ENCODE data around the gene TESK1. TPM values are rescaled to one million over a fixed set of nuclear protein-coding genes. Genes with fewer than 3 reads are reported as not detected.
"Not testable (repeated sequence)": the region's sequence is repeated elsewhere in the genome, so short reads cannot be mapped to it uniquely, and the experiment has no call there.

The TESK1 gene
- total RNA-seq, 1 experiment from 2014 or later = 21.5 TPM

GRCh38 chr9:35570709-35571504, 34.2 kb upstream of the TESK1 start:
- no peaks in the 10 kb centered on the region for H3K9me3 ChIP-seq
- H3K27me3 ChIP-seq = no peaks in the 10 kb centered on the region
- H3K4me3 ChIP-seq = no peak overlapping the region
- H3K36me3 ChIP-seq = no peaks in the 10 kb centered on the region
- no peak for DNase-seq

GRCh38 chr9:35574578-35575122, 30.4 kb upstream of the TESK1 start:
- Histone ChIP-seq H3K36me3 (peaks cover 2% of the 10 kb centered on the region; the same call in 1 of the 2 replicates), H3K9me3 (peaks cover 11% of the 10 kb centered on the region), H3K27me3 (no peaks in the 10 kb centered on the region), H3K4me3 (no peak overlapping the region)
- DNase-seq = no peak

- Histone ChIP-seq H3K27me3 (no peaks in the 10 kb centered on the region), H3K36me3 (peaks cover 3% of the 10 kb centered on the region; the same call in 1 of the 2 replicates), H3K4me3 (no peak overlapping the region), H3K9me3 (peaks cover 19% of the 10 kb centered on the region)
- no peak for DNase-seq
Observed at GRCh38 chr9:35575478-35575877, 29.6 kb upstream of the TESK1 start.

GRCh38 chr9:35577486-35577885, 27.6 kb upstream of the TESK1 start:
- H3K36me3 ChIP-seq = peaks cover 3% of the 10 kb centered on the region; the same call in 1 of the 2 replicates
- H3K4me3 ChIP-seq = no peak overlapping the region
- DNase-seq = no peak
- no peaks in the 10 kb centered on the region for H3K27me3 ChIP-seq
- H3K9me3 ChIP-seq = peaks cover 32% of the 10 kb centered on the region

GRCh38 chr9:35579130-35579529, 25.9 kb upstream of the TESK1 start:
- DNase-seq = no peak
- peaks cover 34% of the 10 kb centered on the region for H3K9me3 ChIP-seq

GRCh38 chr9:35579659-35580227, 25.3 kb upstream of the TESK1 start:
- DNase-seq, H3K36me3 ChIP-seq, H3K4me3 ChIP-seq, H3K27me3 ChIP-seq: not testable (repeated sequence)
- peaks cover 34% of the 10 kb centered on the region for H3K9me3 ChIP-seq

More at GRCh38 chr9:35579130-35579529, 25.9 kb upstream of the TESK1 start:
- Histone ChIP-seq H3K27me3 (no peaks in the 10 kb centered on the region), H3K36me3 (peaks cover 3% of the 10 kb centered on the region; the same call in 1 of the 2 replicates), H3K4me3 (no peak overlapping the region)

GRCh38 chr9:35583521-35583920, 21.5 kb upstream of the TESK1 start:
- DNase-seq, H3K36me3 ChIP-seq, H3K27me3 ChIP-seq, H3K4me3 ChIP-seq: not testable (repeated sequence)
- peaks cover 58% of the 10 kb centered on the region for H3K9me3 ChIP-seq

- H3K9me3 ChIP-seq = peaks cover 49% of the 10 kb centered on the region
- not testable (repeated sequence) for H3K4me3 ChIP-seq, H3K27me3 ChIP-seq, H3K36me3 ChIP-seq, DNase-seq
Observed at GRCh38 chr9:35584681-35585080, 20.4 kb upstream of the TESK1 start.

GRCh38 chr9:35588506-35588905, 16.6 kb upstream of the TESK1 start:
- not testable (repeated sequence) for H3K27me3 ChIP-seq, DNase-seq, H3K4me3 ChIP-seq, H3K36me3 ChIP-seq
- peaks cover 40% of the 10 kb centered on the region for H3K9me3 ChIP-seq

- no peak for DNase-seq
- no peaks in the 10 kb centered on the region for H3K36me3 ChIP-seq
Observed at GRCh38 chr9:35593581-35593980, 11.5 kb upstream of the TESK1 start.

GRCh38 chr9:35594471-35594870, 10.6 kb upstream of the TESK1 start:
- Histone ChIP-seq H3K9me3 (peaks cover 24% of the 10 kb centered on the region), H3K27me3 (no peaks in the 10 kb centered on the region), H3K4me3 (no peak overlapping the region), H3K36me3 (no peaks in the 10 kb centered on the region)
- no peak for DNase-seq

More at GRCh38 chr9:35593581-35593980, 11.5 kb upstream of the TESK1 start:
- H3K27me3 ChIP-seq = no peaks in the 10 kb centered on the region
- no peak overlapping the region for H3K4me3 ChIP-seq
- H3K9me3 ChIP-seq = peaks cover 24% of the 10 kb centered on the region

GRCh38 chr9:35596907-35597306, 8.2 kb upstream of the TESK1 start:
- H3K27me3 ChIP-seq, DNase-seq, H3K36me3 ChIP-seq, H3K4me3 ChIP-seq: not testable (repeated sequence)
- peaks cover 24% of the 10 kb centered on the region for H3K9me3 ChIP-seq

- Histone ChIP-seq H3K9me3 (peaks cover 6% of the 10 kb centered on the region), H3K27me3 (no peaks in the 10 kb centered on the region), H3K36me3 (no peaks in the 10 kb centered on the region), H3K4me3 (no peak overlapping the region)
- no peak for DNase-seq
Observed at GRCh38 chr9:35598866-35599590, 6.0 kb upstream of the TESK1 start.

- no peak for DNase-seq
- Histone ChIP-seq H3K36me3 (no peaks in the 10 kb centered on the region), H3K27me3 (no peaks in the 10 kb centered on the region), H3K4me3 (no peak overlapping the region), H3K9me3 (no peaks in the 10 kb centered on the region)
Observed at GRCh38 chr9:35599763-35600604, 5.1 kb upstream of the TESK1 start.

GRCh38 chr9:35603506-35603985, 1.5 kb upstream of the TESK1 start:
- peak; percentile 79 for DNase-seq
- H3K36me3 ChIP-seq = peaks cover 28% of the 10 kb centered on the region
- H3K9me3 ChIP-seq = no peaks in the 10 kb centered on the region
- peak overlapping the region; percentile 50 for H3K4me3 ChIP-seq
- H3K27me3 ChIP-seq = no peaks in the 10 kb centered on the region

- DNase-seq = peak; percentile 100
- H3K36me3 ChIP-seq = peaks cover 34% of the 10 kb centered on the region
- peak overlapping the region; percentile 80 for H3K4me3 ChIP-seq
Observed at GRCh38 chr9:35603986-35604577, 980 bp upstream of the TESK1 start.

More at GRCh38 chr9:35603986-35604577, 980 bp upstream of the TESK1 start:
- Histone ChIP-seq H3K9me3 (no peaks in the 10 kb centered on the region), H3K27me3 (no peaks in the 10 kb centered on the region)

All from MG63 (cell line).